ENCODE results near the gene NTRK3. TPM values are rescaled to one million over a fixed set of nuclear protein-coding genes. Genes with fewer than 3 reads are reported as not detected.

The NTRK3 gene
- total RNA-seq, 1 experiment from 2014 or later = not detected

DNA sequence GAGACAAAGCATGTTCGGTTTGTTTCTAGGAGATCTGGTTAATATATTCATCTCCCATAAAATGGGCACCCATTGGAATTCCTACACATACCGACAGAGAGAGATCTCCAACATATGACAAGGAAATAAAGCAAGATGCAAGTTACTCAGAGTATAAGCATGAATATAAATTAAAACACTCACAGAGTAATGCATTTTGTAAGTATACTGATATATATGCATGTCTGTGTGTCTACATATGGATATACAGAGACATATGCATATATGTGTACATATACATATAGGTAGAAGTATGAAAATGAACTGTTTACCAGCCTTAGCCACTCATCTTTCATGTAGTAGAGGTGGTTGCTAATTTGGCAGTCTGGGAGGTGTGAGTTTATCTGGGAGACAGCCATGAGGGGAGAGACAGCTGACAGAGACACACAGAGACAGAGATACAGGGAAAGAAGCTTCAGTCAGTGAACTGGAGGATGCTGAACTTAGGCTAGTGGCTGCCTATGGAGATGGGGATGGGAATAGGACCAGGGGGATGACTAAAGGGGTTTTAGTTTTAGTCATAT, 134.5 kb downstream of the NTRK3 start:
- Histone ChIP-seq H3K9me3 (ENCODE audit: insufficient read depth, low read depth) (no peaks in the 10 kb centered on the region), H3K36me3 (ENCODE audit: low read depth) (no peaks in the 10 kb centered on the region), H3K27ac (no peak overlapping the region), H3K79me2 (ENCODE audit: low read depth) (no peaks in the 10 kb centered on the region), H3K4me1 (replicated peaks; ENCODE audit: insufficient read depth) (no peaks in the 10 kb centered on the region), H3K4me3 (no peak overlapping the region), H3K9me2 (ENCODE audit: insufficient read depth) (no peaks in the 10 kb centered on the region), H4K20me1 (ENCODE audit: insufficient read depth) (no peaks in the 10 kb centered on the region), H3K27me3 (ENCODE audit: insufficient read depth, low read depth) (no peaks in the 10 kb centered on the region; the same call in 1 of the 2 replicates), H3F3A (ENCODE audit: insufficient read depth, low read depth) (no peaks in the 10 kb centered on the region), H3K4me2 (no peak overlapping the region), H2AFZ (no peak overlapping the region)
- no TSS peak for BruUV-seq (replicated peaks)
- no peak for DNase-seq
- POLR2A ChIA-PET (ENCODE audit: unreplicated experiment) = no interaction called here
- intact Hi-C loops (cut with micrococcal nuclease; ENCODE audit: unreplicated experiment) = no loop called here
- TF ChIP-seq EZH2 (IDR thresholded peaks at IDR 0.05; ENCODE audit: low read depth) (no peak), CTCF (conservative IDR thresholded peaks at IDR 0.05) (no peak)
- CTCF ChIA-PET = no interaction called here

- Histone ChIP-seq H3K27ac (no peak overlapping the region), H3K36me3 (ENCODE audit: low read depth) (no peaks in the 10 kb centered on the region), H3K4me2 (no peak overlapping the region), H4K20me1 (ENCODE audit: insufficient read depth) (no peaks in the 10 kb centered on the region), H3F3A (ENCODE audit: insufficient read depth, low read depth) (no peaks in the 10 kb centered on the region), H2AFZ (no peak overlapping the region), H3K9me2 (ENCODE audit: insufficient read depth) (no peaks in the 10 kb centered on the region), H3K79me2 (ENCODE audit: low read depth) (no peaks in the 10 kb centered on the region), H3K4me1 (replicated peaks; ENCODE audit: insufficient read depth) (no peaks in the 10 kb centered on the region), H3K9me3 (ENCODE audit: insufficient read depth, low read depth) (no peaks in the 10 kb centered on the region), H3K4me3 (no peak overlapping the region), H3K27me3 (ENCODE audit: insufficient read depth, low read depth) (peaks cover 6% of the 10 kb centered on the region; the same call in 1 of the 2 replicates)
- ChIA-PET CTCF (no interaction called here), POLR2A (ENCODE audit: unreplicated experiment) (no interaction called here)
- TF ChIP-seq EZH2 (IDR thresholded peaks at IDR 0.05; ENCODE audit: low read depth) = no peak
- TF ChIP-seq CTCF (conservative IDR thresholded peaks at IDR 0.05) = no peak
- no peak for DNase-seq
- intact Hi-C loops (cut with micrococcal nuclease; ENCODE audit: unreplicated experiment) = no loop called here
- BruUV-seq (replicated peaks) = no TSS peak
These were observed 136.5 kb downstream of the NTRK3 start for GRCh38 chr15:88120026-88120425.

DNA sequence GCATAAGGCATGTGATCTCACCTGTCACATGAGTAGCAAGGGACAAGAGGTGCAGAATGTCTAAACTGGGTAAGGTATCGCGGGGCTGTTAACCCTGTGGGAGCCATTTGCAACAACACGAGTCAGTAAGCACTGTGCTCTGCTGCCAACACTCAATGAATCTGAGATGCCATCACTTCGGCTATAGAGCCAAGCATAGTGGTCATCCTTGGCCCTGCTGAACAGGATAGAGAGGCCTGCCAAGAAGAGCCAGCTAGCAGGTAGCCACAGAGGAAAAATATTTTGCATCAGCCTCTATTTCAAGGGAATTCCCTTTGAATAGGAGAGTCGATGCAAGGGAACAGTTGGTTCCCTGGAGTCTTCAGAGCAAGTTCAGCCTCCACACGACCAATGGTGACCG, 137.8 kb downstream of the NTRK3 start:
- no peaks in the 10 kb centered on the region for H3F3A ChIP-seq (ENCODE audit: insufficient read depth, low read depth)
- H3K9me2 ChIP-seq (ENCODE audit: insufficient read depth) = no peaks in the 10 kb centered on the region
- intact Hi-C loops (cut with micrococcal nuclease; ENCODE audit: unreplicated experiment) = no loop called here
- no peaks in the 10 kb centered on the region for H4K20me1 ChIP-seq (ENCODE audit: insufficient read depth)
- H3K79me2 ChIP-seq (ENCODE audit: low read depth) = no peaks in the 10 kb centered on the region
- no peak overlapping the region for H3K4me3 ChIP-seq
- TF ChIP-seq CTCF (conservative IDR thresholded peaks at IDR 0.05) (no peak), EZH2 (IDR thresholded peaks at IDR 0.05; ENCODE audit: low read depth) (no peak)
- H3K4me2 ChIP-seq = no peak overlapping the region
- CTCF ChIA-PET = no interaction called here
- no peaks in the 10 kb centered on the region for H3K4me1 ChIP-seq (replicated peaks; ENCODE audit: insufficient read depth)
- POLR2A ChIA-PET (ENCODE audit: unreplicated experiment) = no interaction called here
- H3K27ac ChIP-seq = no peak overlapping the region
- no peaks in the 10 kb centered on the region for H3K36me3 ChIP-seq (ENCODE audit: low read depth)
- no peak overlapping the region for H2AFZ ChIP-seq
- no TSS peak for BruUV-seq (replicated peaks)
- no peaks in the 10 kb centered on the region for H3K9me3 ChIP-seq (ENCODE audit: insufficient read depth, low read depth)
- DNase-seq = no peak
- H3K27me3 ChIP-seq (ENCODE audit: insufficient read depth, low read depth) = peaks cover 6% of the 10 kb centered on the region; the same call in 1 of the 2 replicates

Data from PC-9 (cell line).